UCSD-AML1 (cell line): ENCODE data around the gene PYM1.

ENCODE experiments used
- DNase-seq: peaks from one replicate; lab custom pipeline; 2025; ENCODE audit not compliant: unreplicated experiment; lab: John Stamatoyannopoulos, UW

The PYM1 gene

DNA sequence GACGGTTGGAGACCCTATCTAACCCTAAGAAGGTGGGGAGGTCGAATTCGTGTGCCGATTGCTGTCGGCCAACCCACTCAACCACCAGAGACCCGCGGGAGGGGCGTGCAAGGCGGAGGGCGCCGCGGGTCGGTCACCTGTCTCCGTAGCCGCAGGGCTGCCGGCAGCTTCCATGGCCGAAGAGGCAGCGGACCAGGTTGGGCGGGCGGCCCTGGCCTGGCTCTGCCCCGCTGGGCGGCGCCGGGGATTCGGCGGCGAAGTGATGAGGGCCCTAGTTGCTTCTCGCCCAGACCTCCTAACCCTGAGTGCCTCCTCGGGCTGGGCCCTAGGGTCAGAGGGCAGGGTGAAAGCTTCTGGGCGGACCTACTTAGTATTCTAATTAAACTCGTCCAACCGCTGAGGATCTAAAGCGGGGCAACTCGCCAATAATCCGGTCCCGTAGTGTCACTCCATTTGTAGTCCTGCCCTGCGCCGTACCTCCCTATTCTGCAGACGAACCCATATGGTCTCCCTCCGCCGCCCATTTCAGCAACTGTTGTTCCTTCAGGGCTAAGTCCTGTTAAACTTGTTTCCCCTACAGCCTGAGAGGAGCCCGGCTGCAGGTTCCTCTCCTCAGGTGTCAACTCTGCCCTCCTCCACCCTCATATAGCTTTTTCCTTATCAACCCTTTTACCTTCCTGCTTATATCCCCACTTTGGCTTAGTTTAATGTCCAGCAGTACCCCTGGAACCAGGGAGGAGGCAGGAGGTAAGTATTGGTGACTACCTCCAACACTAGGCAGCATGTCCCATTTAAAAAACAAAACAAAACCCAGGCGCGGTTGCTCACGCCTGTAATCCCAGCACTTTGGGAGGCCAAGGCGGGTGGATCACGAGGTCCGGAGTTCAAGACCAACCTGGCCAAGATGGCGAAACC, at the start of gene PYM1:
PYM1 (minus strand) TSS at position 307 of the 915 bp plus-strand sequence; CDS start at position 174, 133 bp downstream.
- DNase-seq, result peak; percentile 86

GRCh38 chr12:55974308-55974730, 46.6 kb upstream of the PYM1 start:
- DNase-seq, result peak; percentile 62

- DNase-seq, result peak; percentile 98
These were observed 46.1 kb upstream of the PYM1 start, which contains the start of gene RAB5B for GRCh38 chr12:55973599-55974307. Gene RAB5B (plus strand): TSS chr12:55974078. CDS start chr12:55986961, 12,883 bp downstream.

DNA sequence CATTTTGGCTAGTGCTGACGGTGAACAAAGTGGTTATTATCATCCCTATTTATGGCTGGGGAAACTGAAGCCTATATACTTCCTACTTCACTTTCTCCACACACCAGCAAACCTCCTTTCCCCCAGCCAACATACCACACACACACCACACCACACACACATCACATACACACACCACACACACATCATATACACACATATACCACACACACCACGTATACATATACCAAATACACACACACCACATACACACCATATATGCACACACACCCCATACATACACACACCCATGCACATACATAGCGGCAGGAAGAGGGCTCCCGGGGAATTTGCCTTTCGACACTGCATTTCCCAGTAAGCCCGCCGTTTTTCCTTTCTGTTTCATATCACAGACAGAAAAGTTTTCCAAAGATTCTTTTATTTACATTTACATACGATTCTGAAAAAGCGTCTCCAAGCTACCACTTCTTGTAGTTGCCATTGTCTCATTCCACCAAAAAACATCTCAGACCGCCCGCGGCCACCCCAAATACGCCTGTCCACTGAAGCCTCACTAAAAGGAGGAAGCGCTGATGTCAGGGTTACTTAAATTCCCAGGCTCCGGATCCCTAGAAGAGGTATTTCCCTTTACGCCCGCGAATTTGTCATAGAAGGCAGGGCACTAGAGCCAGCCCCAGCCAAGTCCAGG, 45.4 kb upstream of the PYM1 start:
- DNase-seq, result no peak

DNA sequence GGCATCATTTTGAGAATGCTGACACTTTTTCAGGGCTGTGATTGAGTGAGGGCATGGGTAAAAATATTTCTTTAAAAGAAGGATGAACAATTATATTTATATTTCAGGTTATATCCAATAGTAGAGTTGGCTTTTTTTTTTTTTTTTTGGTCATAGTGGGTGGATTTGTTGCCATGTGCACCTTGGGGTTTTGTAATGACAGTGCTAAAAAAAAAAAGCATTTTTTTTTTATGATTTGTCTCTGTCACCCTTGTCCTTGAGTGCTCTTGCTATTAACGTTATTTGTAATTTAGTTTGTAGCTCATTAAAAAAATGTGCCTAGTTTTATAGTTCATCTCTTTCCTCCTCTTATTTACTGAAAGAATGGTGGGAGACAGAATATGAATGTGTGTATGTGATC, 44.8 kb upstream of the PYM1 start:
- no peak for DNase-seq

DNA sequence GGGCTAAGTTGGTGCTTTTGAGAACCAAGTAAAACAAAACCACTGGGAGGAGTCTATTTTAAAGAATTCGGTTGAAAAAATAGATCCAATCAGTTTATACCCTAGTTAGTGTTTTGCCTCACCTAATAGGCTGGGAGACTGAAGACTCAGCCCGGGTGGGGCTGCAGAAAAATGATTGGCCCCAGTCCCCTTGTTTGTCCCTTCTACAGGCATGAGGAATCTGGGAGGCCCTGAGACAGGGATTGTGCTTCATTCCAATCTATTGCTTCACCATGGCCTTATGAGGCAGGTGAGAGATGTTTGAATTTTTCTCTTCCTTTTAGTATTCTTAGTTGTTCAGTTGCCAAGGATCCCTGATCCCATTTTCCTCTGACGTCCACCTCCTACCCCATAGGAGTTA, 44.3 kb upstream of the PYM1 start:
- no peak for DNase-seq

GRCh38 chr12:55970775-55971174, 43.1 kb upstream of the PYM1 start:
- DNase-seq, result no peak

DNA sequence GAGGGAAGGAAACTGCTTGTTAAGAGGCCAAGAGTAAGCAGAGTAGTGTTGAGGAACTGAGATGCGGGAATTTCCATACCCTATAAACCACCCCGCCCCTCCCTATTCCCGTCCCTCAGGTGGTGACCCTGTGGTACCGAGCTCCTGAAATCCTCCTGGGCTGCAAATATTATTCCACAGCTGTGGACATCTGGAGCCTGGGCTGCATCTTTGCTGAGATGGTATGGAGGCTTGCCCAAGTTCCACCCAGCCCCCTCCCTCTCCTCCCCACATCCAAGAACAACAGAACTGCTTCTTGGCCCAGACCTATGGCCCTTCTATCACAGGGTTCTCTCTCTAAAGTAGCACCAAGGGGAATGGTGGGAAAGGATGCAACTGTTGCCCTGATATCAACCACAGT, 41.7 kb upstream of the PYM1 start:
- DNase-seq, result no peak

DNA sequence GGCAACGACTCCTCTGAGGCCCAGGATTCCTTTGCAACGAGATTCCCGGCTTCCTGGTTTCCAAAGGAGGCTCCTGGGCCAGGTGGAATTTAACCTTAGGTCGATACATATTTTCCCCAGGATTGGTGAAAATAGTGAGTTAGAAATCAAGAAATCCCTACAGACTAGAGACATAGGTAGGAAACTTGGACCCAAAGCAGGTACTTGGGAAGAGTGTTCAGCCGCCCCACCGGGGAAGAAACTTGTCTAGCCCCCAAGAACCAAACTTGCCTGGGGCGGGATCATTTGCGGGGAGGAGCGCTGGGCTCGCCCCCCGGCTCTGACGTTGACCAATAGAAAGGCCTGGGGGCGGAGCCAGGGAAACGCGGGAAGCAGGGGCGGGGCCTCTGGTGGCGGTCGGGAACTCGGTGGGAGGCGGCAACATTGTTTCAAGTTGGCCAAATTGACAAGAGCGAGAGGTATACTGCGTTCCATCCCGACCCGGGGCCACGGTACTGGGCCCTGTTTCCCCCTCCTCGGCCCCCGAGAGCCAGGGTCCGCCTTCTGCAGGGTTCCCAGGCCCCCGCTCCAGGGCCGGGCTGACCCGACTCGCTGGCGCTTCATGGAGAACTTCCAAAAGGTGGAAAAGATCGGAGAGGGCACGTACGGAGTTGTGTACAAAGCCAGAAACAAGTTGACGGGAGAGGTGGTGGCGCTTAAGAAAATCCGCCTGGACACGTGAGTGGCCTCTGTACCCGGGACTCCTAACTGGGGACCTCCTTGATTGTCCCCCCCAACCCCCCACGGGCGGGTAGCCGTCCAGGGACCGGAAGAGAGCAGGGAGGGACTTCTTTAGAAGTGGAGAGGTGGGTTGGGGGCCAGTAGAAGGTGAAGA, 39.0 kb upstream of the PYM1 start, which contains the start of gene CDK2:
CDK2 (plus strand) TSS at position 423 of the 874 bp plus-strand sequence; CDS start at position 602, 179 bp downstream.
- DNase-seq, result peak; percentile 89

DNA sequence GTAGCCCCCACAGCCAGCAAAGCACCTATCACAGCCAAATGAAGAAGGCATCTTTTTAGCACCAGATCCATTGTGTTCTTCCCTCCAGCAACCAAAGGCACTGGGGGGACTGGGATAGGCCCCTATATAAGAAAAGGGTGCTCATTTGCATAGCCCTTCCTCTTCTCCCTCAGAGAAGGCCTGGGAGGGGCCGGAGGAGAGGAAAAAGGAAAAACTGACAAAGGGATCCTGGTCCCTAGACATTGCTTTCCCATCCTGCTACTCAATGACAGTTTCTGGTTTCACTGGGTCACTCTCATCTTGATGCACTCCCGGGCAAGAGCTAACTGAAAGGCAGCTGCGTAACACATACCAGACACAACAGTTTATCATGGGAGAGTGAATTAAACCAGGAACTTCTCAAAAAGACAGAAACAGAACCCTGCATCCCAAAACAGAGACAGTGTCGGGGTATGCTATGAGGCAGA, 38.3 kb upstream of the PYM1 start, which contains the start of gene PMEL:
PMEL (minus strand) TSS at position 102 of the 467 bp plus-strand sequence; CDS start at position 71, 31 bp downstream.
- no peak for DNase-seq

DNA sequence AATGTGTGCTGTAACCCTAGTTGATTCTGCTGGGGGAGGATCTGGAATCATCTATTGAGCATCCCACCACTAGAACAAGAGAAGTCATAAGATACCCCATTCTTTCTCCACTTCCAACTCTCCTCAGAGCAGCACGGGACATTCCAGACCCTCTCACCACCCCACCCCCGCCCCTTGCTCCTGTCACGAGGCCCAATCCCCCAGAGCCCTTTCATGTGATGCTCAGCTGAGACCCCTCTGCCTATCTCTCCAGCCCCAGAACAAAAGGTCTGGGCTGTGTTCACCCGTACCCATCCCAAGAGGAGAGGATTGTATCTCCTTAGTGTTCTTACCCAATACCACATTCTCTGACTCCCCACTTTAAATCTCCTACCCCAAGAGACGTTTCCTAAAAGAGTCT, 37.5 kb upstream of the PYM1 start:
- DNase-seq, result no peak

GRCh38 chr12:55963760-55964159, 36.1 kb upstream of the PYM1 start:
- no peak for DNase-seq

GRCh38 chr12:55957106-55957859, 29.6 kb upstream of the PYM1 start:
- DNase-seq, result no peak

DNA sequence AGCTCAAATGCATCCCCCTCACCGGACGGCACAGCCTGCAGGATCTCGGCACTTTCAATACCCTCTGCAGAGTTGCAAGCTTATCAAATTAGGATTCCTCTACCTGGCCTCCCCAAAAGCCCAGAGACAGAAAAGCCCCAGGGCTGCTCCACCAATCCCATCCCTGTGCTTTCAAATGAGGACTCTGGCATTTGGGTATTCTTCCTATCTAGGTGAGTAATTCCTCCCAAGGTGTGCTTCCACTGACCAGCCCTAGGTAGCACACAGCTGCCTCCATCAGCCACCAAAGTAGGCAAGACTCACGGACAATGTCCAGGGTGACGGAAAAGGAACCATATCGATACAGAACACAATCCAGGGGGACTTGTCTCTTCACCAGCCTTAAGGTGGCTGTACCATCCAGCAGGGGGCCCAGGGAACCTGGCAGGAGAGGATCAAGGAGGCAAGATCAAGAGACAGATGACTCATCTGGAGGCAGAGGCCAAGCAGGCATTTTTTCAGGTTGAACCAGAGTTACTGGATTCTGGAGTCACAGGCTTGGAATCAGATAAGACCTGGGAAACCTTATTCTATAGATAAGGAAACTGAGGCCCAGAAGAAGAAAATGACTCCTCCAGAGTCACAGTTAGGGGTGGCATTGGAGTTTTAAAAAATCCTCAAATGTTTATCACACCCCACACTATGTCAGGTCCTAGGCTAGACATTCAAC, 28.3 kb upstream of the PYM1 start:
- peak; percentile 27 for DNase-seq

DNA sequence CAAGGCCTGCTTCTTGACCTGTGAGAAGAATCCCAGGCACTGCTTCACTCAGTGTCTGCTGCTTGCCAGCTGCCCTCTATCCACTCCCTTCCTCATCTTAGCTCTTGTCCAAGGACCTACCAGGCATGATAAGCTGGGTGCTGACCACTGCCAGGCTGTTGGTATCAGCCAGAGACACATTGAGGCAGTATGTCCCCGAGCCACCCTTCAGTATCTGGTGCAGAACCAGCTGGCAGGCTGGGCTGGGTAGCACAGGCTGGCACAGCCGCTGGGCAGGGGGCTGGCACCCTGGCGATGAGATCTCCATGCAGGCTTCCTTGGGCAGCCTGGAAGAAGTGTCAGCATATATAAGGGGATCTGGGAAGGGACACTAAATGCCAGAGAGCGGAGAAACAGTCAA, 27.6 kb upstream of the PYM1 start:
- DNase-seq, result no peak

- no peak for DNase-seq
These were observed 18.9 kb upstream of the PYM1 start for GRCh38 chr12:55946553-55946952.

DNA sequence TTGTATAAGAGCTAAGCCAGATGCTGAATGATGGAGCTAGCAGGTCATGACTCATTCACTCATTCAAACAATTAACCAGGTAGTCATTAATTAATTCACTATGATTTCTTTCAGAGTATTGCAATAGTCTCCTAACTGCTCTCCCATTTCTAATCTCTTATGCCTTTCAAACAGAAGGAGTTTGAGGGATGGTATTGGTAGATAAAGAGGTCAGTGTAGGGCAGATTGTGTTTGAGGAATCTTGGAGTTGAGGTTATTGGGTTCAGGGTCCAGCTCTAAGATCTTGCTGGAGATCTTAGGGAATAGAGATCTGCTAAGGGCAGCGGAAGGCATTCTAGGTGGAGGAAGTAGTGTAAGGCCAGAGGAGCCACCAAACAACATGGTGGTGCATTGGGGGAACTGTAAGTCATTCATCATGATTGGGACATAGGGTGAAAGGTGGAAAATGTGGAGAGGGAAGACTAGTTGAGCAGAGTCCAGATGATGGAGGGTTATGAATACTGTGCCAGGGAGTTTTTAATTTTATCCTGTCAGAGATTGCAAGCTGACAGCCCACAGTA, 15.0 kb upstream of the PYM1 start:
- DNase-seq, result no peak

DNA sequence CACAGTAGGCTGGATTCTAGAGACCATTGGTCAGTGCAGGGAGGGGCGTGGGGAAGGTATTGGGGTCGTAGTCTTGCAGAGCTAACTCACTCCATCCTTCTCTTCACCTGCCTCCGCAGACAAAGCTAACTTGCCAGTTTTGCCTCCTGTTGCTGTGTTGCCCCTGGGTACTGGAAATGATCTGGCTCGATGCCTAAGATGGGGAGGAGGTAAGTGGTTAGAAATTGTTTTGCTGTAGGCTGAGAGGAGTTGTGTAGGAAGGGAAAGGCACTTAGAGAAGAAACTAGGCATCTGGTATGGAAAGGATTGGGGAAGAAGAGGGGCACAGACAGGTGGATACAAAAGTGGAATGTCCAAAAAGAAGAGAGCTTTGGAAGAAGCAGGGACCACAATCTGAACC, 14.4 kb upstream of the PYM1 start:
- DNase-seq, result no peak
